22Rv1 (cell line): ENCODE results near the gene CERK.

Source experiments
- H3K27ac ChIP-seq: fragments of 450-650 bp; 2 replicates; pipeline ENCODE4 v1.5.1; 2017
- ZFX ChIP-seq: fragments of 450-650 bp; IDR thresholded peaks from 2 replicates; pipeline ENCODE4 v1.6.1; 2017; ENCODE audit warnings: antibody characterized with exemption, borderline replicate concordance
- TF ChIP-seq, protein P1 (sequence below): fragments of 450-650 bp; IDR thresholded peaks from 2 replicates; pipeline ENCODE4 v1.5.1; 2017; ENCODE audit warnings: mild to moderate bottlenecking

The CERK gene

DNA sequence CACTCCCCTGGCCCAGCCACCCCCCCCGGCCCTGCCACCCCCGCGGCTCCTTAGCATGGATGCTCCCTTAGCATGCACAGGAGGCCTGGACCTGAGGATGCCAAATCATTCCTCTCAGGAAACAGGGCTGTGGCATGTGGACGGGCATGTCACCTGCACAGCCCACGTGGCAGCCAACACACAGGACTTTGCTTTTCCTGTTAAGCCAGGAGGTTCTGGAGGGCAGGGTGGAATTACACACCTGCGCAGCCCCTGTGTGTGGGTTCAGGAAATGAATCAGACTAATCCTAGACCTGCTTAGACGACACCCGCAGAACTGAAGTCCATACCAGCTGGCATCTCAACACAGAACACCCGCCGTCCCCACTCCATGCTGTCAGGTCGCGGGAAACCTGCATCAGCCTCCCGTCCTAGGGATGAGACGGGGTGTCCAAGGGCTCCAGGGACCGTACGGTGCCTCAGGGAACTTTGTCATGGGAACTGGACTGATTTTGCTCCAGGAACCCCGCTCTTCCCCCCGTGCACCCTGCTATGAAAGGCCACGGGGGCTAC is 10.2 kb downstream of the CERK start:
- H3K27ac ChIP-seq, result no peak overlapping the region
- TF ChIP-seq, protein P1, sequence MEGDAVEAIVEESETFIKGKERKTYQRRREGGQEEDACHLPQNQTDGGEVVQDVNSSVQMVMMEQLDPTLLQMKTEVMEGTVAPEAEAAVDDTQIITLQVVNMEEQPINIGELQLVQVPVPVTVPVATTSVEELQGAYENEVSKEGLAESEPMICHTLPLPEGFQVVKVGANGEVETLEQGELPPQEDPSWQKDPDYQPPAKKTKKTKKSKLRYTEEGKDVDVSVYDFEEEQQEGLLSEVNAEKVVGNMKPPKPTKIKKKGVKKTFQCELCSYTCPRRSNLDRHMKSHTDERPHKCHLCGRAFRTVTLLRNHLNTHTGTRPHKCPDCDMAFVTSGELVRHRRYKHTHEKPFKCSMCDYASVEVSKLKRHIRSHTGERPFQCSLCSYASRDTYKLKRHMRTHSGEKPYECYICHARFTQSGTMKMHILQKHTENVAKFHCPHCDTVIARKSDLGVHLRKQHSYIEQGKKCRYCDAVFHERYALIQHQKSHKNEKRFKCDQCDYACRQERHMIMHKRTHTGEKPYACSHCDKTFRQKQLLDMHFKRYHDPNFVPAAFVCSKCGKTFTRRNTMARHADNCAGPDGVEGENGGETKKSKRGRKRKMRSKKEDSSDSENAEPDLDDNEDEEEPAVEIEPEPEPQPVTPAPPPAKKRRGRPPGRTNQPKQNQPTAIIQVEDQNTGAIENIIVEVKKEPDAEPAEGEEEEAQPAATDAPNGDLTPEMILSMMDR, result no peak
- no peak for TF ChIP-seq ZFX

DNA sequence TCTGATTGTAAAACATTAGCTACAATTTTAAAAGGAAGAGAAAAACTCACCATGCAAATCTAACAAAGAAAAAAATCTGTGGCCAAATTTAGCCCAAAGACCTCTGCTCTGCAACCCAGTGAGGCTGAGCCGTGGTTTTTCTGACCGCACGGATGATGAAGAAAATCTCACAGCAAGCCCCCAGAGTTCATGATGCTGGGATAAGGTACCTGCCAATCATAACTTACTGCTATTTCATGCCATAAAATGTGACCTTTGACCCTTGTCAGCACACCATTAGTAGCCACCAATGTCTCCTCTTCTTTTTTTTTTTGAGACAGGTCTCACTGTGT is 11.1 kb downstream of the CERK start:
- H3K27ac ChIP-seq, result no peak overlapping the region
- TF ChIP-seq ZFX, result no peak
- TF ChIP-seq, protein P1, result no peak

DNA sequence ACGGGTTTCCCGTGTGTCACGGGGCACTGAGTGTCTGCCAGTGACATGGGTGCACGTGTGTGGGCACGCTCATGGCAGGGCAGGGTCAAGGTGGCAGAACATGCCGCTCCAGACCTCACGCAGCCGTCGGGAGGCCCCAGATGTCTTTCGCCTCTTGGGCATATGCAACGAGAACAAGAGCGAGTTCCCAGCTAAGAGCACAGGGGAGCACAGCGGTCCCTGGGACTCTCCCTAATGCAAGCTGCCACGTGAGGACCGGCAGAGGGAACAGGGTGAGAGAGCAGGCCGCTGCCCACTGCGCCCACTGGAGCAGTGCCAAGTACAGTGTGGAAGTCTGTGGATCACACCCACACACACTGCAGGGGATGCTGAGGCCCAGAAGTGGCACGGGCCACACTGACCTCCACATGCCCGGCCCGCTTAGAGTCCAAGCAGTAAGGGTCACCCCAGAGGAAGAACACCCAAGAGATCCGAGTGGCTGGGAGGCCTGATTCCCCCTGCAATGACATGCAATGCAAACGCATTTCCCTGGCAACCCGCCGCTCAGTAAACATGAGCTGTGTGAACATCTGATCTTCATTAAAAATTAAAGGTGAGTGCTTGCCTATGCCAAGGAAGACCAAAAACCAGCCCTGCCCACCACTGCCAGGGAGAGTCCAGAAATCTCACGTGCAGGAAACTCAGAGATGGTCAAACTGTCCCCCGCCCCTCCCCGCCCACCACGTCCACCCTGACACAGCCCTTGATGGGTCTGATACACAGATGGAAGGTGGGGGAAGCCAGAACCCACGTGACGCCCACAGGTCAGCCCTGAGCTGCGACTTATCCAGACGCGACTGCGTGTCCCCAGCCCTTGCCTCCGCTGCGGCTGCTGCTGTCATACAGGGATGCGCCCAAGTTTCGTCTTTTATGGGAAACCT is 11.7 kb downstream of the CERK start:
- TF ChIP-seq ZFX, result no peak
- TF ChIP-seq, protein P1, result no peak
- H3K27ac ChIP-seq, result no peak overlapping the region

DNA sequence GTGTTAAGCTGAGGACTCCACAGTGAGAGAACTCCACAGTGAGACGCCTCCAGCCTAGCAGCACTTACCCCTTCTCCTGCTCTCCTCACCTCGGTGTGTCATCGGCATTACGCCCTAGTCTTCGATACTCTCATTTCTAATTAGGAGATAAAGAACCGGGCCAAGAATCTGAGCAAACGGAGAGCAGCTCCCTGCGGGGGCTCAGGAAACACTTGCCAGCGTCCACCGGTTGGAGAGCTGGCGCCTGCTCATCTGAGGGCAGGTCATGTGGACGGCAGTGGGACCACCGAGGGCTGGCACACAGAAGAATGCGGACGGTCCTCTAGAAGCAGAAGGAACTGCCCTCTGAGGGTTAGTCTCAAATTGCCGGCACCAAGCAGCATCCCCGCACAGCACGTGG is 13.0 kb downstream of the CERK start:
- no peak overlapping the region for H3K27ac ChIP-seq
- TF ChIP-seq, protein P1, result no peak
- no peak for TF ChIP-seq ZFX

DNA sequence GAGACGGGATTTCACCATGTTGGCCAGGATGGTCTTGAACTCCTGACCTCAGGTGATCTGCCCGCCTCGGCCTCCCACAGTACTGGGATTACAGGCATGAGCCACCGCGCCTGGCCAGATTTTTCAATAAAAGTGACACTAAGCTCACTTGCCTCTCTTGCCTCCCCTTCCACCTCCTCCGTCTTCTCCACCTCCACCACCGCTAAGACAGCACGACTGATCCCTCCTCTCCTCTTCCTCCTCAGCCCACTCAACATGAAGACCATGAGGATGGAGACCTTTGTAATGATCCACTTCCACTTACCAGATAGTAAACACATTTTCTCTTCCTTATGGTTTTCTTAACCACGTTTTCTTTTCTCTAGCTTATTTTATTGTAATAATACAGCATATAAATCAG is 14.2 kb downstream of the CERK start:
- H3K27ac ChIP-seq, result no peak overlapping the region
- TF ChIP-seq, protein P1, result no peak
- TF ChIP-seq ZFX, result no peak

DNA sequence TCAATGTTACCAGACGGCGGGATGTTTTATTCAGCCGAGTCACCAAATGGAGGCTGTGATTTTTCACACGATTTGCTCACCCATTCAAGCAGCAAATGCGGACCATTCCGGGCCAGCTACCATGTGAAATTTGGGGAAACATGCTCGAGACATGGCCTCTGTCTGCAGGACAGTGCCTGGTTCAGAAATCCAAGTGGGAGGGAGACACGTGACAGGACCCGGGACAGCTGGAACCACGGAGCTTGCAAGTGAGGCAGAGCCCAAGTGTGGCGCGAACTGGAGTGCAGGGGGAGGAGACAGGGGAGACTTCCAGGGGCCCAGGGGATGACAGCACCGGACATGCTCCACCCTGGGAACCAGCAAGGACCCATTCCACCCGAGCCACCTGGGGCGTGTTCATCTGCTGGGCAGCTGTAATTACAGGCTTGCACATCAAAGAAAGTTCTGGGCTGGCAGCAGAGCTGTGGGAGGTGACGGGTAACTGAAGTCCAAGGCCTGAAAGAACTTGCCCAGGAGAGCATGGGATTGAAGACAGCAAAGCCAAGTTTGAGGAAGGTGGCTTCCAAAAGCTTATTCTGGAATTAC is 16.5 kb downstream of the CERK start:
- H3K27ac ChIP-seq, result no peak overlapping the region
- TF ChIP-seq, protein P1, result no peak
- no peak for TF ChIP-seq ZFX

DNA sequence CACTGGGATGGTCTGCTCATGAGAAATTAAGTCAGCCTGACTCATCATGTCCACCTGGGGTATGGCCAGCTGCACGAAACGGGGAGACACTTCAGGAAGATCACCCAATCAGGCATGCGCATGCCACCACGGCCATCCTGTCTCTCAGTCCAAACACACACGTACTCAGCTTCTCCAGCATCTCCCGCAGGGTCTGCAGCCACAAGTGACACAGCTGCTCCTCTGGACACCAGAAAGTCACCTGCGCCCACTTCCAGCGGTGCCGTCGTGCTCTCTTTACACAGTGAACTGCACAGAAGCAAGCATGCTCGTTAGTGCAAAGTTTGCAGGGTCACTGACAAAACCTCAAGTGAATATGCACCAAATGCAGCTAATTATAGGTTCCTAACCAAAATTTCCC is 18.1 kb downstream of the CERK start:
- H3K27ac ChIP-seq, result no peak overlapping the region
- TF ChIP-seq ZFX, result no peak
- TF ChIP-seq, protein P1, result no peak
